Stimulated activated CD4-positive, alpha-beta T cell treated with anti-CD3 and anti-CD28 coated beads, Interleukin-15, amount 100 ng/mL, for 1 hour (primary cell): Measurements from ENCODE around the gene ENTPD3.

Source experiments
- DNase-seq, 2 donors: peaks; one replicate each; pipeline ENCODE4 v3.0.0-alpha.2; 2020; ENCODE audit warnings: low read depth in 1 of 2, low spot score in 1 of 2

Gene ENTPD3

GRCh38 chr3:40404591-40405198 lies 17.7 kb downstream of the ENTPD3 start:
- no peak for DNase-seq

GRCh38 chr3:40407007-40407406 lies 20.0 kb downstream of the ENTPD3 start:
- no peak for DNase-seq

- DNase-seq: no peak
Measured at GRCh38 chr3:40407611-40408010, 20.6 kb downstream of the ENTPD3 start.

- DNase-seq: no peak
Measured at GRCh38 chr3:40414270-40414669, 27.3 kb downstream of the ENTPD3 start.

GRCh38 chr3:40417845-40418543 lies 31.0 kb downstream of the ENTPD3 start:
- DNase-seq: no peak

- no peak for DNase-seq
Measured at GRCh38 chr3:40422861-40423260, 35.9 kb downstream of the ENTPD3 start.

- no peak for DNase-seq
Measured at GRCh38 chr3:40427045-40427669, 40.2 kb downstream of the ENTPD3 start.

- DNase-seq: no peak
Measured at GRCh38 chr3:40432793-40433192, 45.8 kb downstream of the ENTPD3 start.

- DNase-seq: no peak
Measured at GRCh38 chr3:40437889-40438288, 50.9 kb downstream of the ENTPD3 start.

- no peak for DNase-seq
Measured at GRCh38 chr3:40445062-40445461, 58.1 kb downstream of the ENTPD3 start.

GRCh38 chr3:40445880-40446279 lies 58.9 kb downstream of the ENTPD3 start:
- no peak for DNase-seq

GRCh38 chr3:40450438-40450837 lies 63.5 kb downstream of the ENTPD3 start:
- DNase-seq: no peak

- DNase-seq: no peak
Measured at GRCh38 chr3:40451551-40451950, 64.6 kb downstream of the ENTPD3 start.

GRCh38 chr3:40452057-40452456 lies 65.1 kb downstream of the ENTPD3 start:
- DNase-seq: no peak

- DNase-seq: no peak
Measured at GRCh38 chr3:40452562-40452875, 65.5 kb downstream of the ENTPD3 start.

- DNase-seq: peak; percentile 85 to 88
Measured at GRCh38 chr3:40452876-40453730, 66.1 kb downstream of the ENTPD3 start.

- no peak for DNase-seq
Measured at GRCh38 chr3:40453933-40454332, 66.9 kb downstream of the ENTPD3 start.

- DNase-seq: no peak
Measured at GRCh38 chr3:40455328-40455727, 68.3 kb downstream of the ENTPD3 start.

GRCh38 chr3:40456279-40456939 lies 69.4 kb downstream of the ENTPD3 start:
- DNase-seq: no peak

- DNase-seq: peak; percentile 84 to 90
Measured at GRCh38 chr3:40456940-40457823, 70.2 kb downstream of the ENTPD3 start, which contains the start of gene RPL14. Gene RPL14, plus strand, starts transcription at chr3:40457339. Its CDS starts 133 bp downstream, at chr3:40457472.
